Measurements from ENCODE around the gene SERPINE1.
"Not testable (repeated sequence)": the region's sequence is repeated elsewhere in the genome, so short reads cannot be mapped to it uniquely, and the experiment has no call there.

SERPINE1 gene

GRCh38 chr7:101104799-101105198 is 22.1 kb upstream of the SERPINE1 start:
- Histone ChIP-seq H3K4me3 (ENCODE audit: low read depth in 1 of 2, low read length in 2 of 2) (no peak overlapping the region), H3K36me3 (ENCODE audit: insufficient read depth, low read length) (no peaks in the 10 kb centered on the region), H3K27me3 (ENCODE audit: control insufficient read depth in 1 of 2, insufficient read depth in 2 of 2, low read length in 2 of 2) (no peaks in the 10 kb centered on the region), H3K9me3 (ENCODE audit: low read length) (no peaks in the 10 kb centered on the region), H3K9ac (ENCODE audit: low read length) (no peak overlapping the region), H3K4me1 (ENCODE audit: insufficient read depth, low read length) (peaks cover 8% of the 10 kb centered on the region), H3K27ac (ENCODE audit: low read depth, low read length) (no peak overlapping the region)

- H3K9ac ChIP-seq (ENCODE audit: low read length); H3K27me3 ChIP-seq (ENCODE audit: control insufficient read depth in 1 of 2, insufficient read depth in 2 of 2, low read length in 2 of 2); H3K4me1 ChIP-seq (ENCODE audit: insufficient read depth, low read length); H3K27ac ChIP-seq (ENCODE audit: low read depth, low read length); H3K9me3 ChIP-seq (ENCODE audit: low read length); H3K36me3 ChIP-seq (ENCODE audit: insufficient read depth, low read length); H3K4me3 ChIP-seq (ENCODE audit: low read depth in 1 of 2, low read length in 2 of 2): not testable (repeated sequence)
Measured at GRCh38 chr7:101105248-101105647, 21.7 kb upstream of the SERPINE1 start.

GRCh38 chr7:101106386-101106785 is 20.5 kb upstream of the SERPINE1 start:
- Histone ChIP-seq H3K9me3 (ENCODE audit: low read length) (no peaks in the 10 kb centered on the region), H3K36me3 (ENCODE audit: insufficient read depth, low read length) (no peaks in the 10 kb centered on the region), H3K9ac (ENCODE audit: low read length) (no peak overlapping the region), H3K27me3 (ENCODE audit: control insufficient read depth in 1 of 2, insufficient read depth in 2 of 2, low read length in 2 of 2) (no peaks in the 10 kb centered on the region), H3K27ac (ENCODE audit: low read depth, low read length) (no peak overlapping the region), H3K4me1 (ENCODE audit: insufficient read depth, low read length) (no peaks in the 10 kb centered on the region), H3K4me3 (ENCODE audit: low read depth in 1 of 2, low read length in 2 of 2) (no peak overlapping the region)

GRCh38 chr7:101108330-101108857 is 18.5 kb upstream of the SERPINE1 start:
- H3K27ac ChIP-seq (ENCODE audit: low read depth, low read length) = no peak overlapping the region

GRCh38 chr7:101108961-101109360 is 17.9 kb upstream of the SERPINE1 start:
- H3K27ac ChIP-seq (ENCODE audit: low read depth, low read length) = no peak overlapping the region
- no peak overlapping the region for H3K4me3 ChIP-seq (ENCODE audit: low read depth in 1 of 2, low read length in 2 of 2)
- no peak overlapping the region for H3K9ac ChIP-seq (ENCODE audit: low read length)
- H3K36me3 ChIP-seq (ENCODE audit: insufficient read depth, low read length) = no peaks in the 10 kb centered on the region
- no peaks in the 10 kb centered on the region for H3K9me3 ChIP-seq (ENCODE audit: low read length)
- H3K4me1 ChIP-seq (ENCODE audit: insufficient read depth, low read length) = no peaks in the 10 kb centered on the region
- H3K27me3 ChIP-seq (ENCODE audit: control insufficient read depth in 1 of 2, insufficient read depth in 2 of 2, low read length in 2 of 2) = no peaks in the 10 kb centered on the region

More at GRCh38 chr7:101108330-101108857, 18.5 kb upstream of the SERPINE1 start:
- no peak overlapping the region for H3K9ac ChIP-seq (ENCODE audit: low read length)
- H3K9me3 ChIP-seq (ENCODE audit: low read length) = no peaks in the 10 kb centered on the region
- no peaks in the 10 kb centered on the region for H3K36me3 ChIP-seq (ENCODE audit: insufficient read depth, low read length)
- H3K27me3 ChIP-seq (ENCODE audit: control insufficient read depth in 1 of 2, insufficient read depth in 2 of 2, low read length in 2 of 2) = no peaks in the 10 kb centered on the region
- no peak overlapping the region for H3K4me3 ChIP-seq (ENCODE audit: low read depth in 1 of 2, low read length in 2 of 2)
- no peaks in the 10 kb centered on the region for H3K4me1 ChIP-seq (ENCODE audit: insufficient read depth, low read length)

- Histone ChIP-seq H3K36me3 (ENCODE audit: insufficient read depth, low read length) (no peaks in the 10 kb centered on the region), H3K4me1 (ENCODE audit: insufficient read depth, low read length) (no peaks in the 10 kb centered on the region), H3K4me3 (ENCODE audit: low read depth in 1 of 2, low read length in 2 of 2) (no peak overlapping the region), H3K9ac (ENCODE audit: low read length) (no peak overlapping the region), H3K27me3 (ENCODE audit: control insufficient read depth in 1 of 2, insufficient read depth in 2 of 2, low read length in 2 of 2) (no peaks in the 10 kb centered on the region), H3K9me3 (ENCODE audit: low read length) (no peaks in the 10 kb centered on the region), H3K27ac (ENCODE audit: low read depth, low read length) (no peak overlapping the region)
Measured at GRCh38 chr7:101109368-101109767, 17.5 kb upstream of the SERPINE1 start.

GRCh38 chr7:101111261-101111660 is 15.6 kb upstream of the SERPINE1 start:
- Histone ChIP-seq H3K27ac (ENCODE audit: low read depth, low read length) (no peak overlapping the region), H3K4me1 (ENCODE audit: insufficient read depth, low read length) (no peaks in the 10 kb centered on the region)

GRCh38 chr7:101112233-101112632 is 14.7 kb upstream of the SERPINE1 start:
- H3K27ac ChIP-seq (ENCODE audit: low read depth, low read length) = no peak overlapping the region
- no peak overlapping the region for H3K4me3 ChIP-seq (ENCODE audit: low read depth in 1 of 2, low read length in 2 of 2)
- H3K27me3 ChIP-seq (ENCODE audit: control insufficient read depth in 1 of 2, insufficient read depth in 2 of 2, low read length in 2 of 2) = no peaks in the 10 kb centered on the region
- H3K4me1 ChIP-seq (ENCODE audit: insufficient read depth, low read length) = no peaks in the 10 kb centered on the region
- no peaks in the 10 kb centered on the region for H3K36me3 ChIP-seq (ENCODE audit: insufficient read depth, low read length)
- H3K9ac ChIP-seq (ENCODE audit: low read length) = no peak overlapping the region
- no peaks in the 10 kb centered on the region for H3K9me3 ChIP-seq (ENCODE audit: low read length)

More at GRCh38 chr7:101111261-101111660, 15.6 kb upstream of the SERPINE1 start:
- H3K27me3 ChIP-seq (ENCODE audit: control insufficient read depth in 1 of 2, insufficient read depth in 2 of 2, low read length in 2 of 2) = no peaks in the 10 kb centered on the region
- H3K4me3 ChIP-seq (ENCODE audit: low read depth in 1 of 2, low read length in 2 of 2) = no peak overlapping the region
- H3K36me3 ChIP-seq (ENCODE audit: insufficient read depth, low read length) = no peaks in the 10 kb centered on the region
- H3K9me3 ChIP-seq (ENCODE audit: low read length) = no peaks in the 10 kb centered on the region
- H3K9ac ChIP-seq (ENCODE audit: low read length) = no peak overlapping the region

- H3K9ac ChIP-seq (ENCODE audit: low read length); H3K36me3 ChIP-seq (ENCODE audit: insufficient read depth, low read length); H3K4me3 ChIP-seq (ENCODE audit: low read depth in 1 of 2, low read length in 2 of 2); H3K27ac ChIP-seq (ENCODE audit: low read depth, low read length); H3K27me3 ChIP-seq (ENCODE audit: control insufficient read depth in 1 of 2, insufficient read depth in 2 of 2, low read length in 2 of 2); H3K4me1 ChIP-seq (ENCODE audit: insufficient read depth, low read length); H3K9me3 ChIP-seq (ENCODE audit: low read length): not testable (repeated sequence)
Measured at GRCh38 chr7:101113140-101113539, 13.8 kb upstream of the SERPINE1 start.

GRCh38 chr7:101113836-101114235 is 13.1 kb upstream of the SERPINE1 start:
- H3K36me3 ChIP-seq (ENCODE audit: insufficient read depth, low read length) = no peaks in the 10 kb centered on the region
- H3K9ac ChIP-seq (ENCODE audit: low read length) = no peak overlapping the region
- H3K4me1 ChIP-seq (ENCODE audit: insufficient read depth, low read length) = no peaks in the 10 kb centered on the region
- no peaks in the 10 kb centered on the region for H3K27me3 ChIP-seq (ENCODE audit: control insufficient read depth in 1 of 2, insufficient read depth in 2 of 2, low read length in 2 of 2)
- H3K27ac ChIP-seq (ENCODE audit: low read depth, low read length) = no peak overlapping the region
- no peaks in the 10 kb centered on the region for H3K9me3 ChIP-seq (ENCODE audit: low read length)
- H3K4me3 ChIP-seq (ENCODE audit: low read depth in 1 of 2, low read length in 2 of 2) = no peak overlapping the region

GRCh38 chr7:101114492-101114891 is 12.4 kb upstream of the SERPINE1 start:
- no peaks in the 10 kb centered on the region for H3K27me3 ChIP-seq (ENCODE audit: control insufficient read depth in 1 of 2, insufficient read depth in 2 of 2, low read length in 2 of 2)
- H3K4me1 ChIP-seq (ENCODE audit: insufficient read depth, low read length) = no peaks in the 10 kb centered on the region
- no peaks in the 10 kb centered on the region for H3K36me3 ChIP-seq (ENCODE audit: insufficient read depth, low read length)
- H3K9ac ChIP-seq (ENCODE audit: low read length) = no peak overlapping the region
- H3K4me3 ChIP-seq (ENCODE audit: low read depth in 1 of 2, low read length in 2 of 2) = no peak overlapping the region
- no peak overlapping the region for H3K27ac ChIP-seq (ENCODE audit: low read depth, low read length)
- H3K9me3 ChIP-seq (ENCODE audit: low read length) = no peaks in the 10 kb centered on the region

- Histone ChIP-seq H3K9me3 (ENCODE audit: low read length) (no peaks in the 10 kb centered on the region), H3K27me3 (ENCODE audit: control insufficient read depth in 1 of 2, insufficient read depth in 2 of 2, low read length in 2 of 2) (no peaks in the 10 kb centered on the region), H3K36me3 (ENCODE audit: insufficient read depth, low read length) (no peaks in the 10 kb centered on the region), H3K4me3 (ENCODE audit: low read depth in 1 of 2, low read length in 2 of 2) (no peak overlapping the region), H3K27ac (ENCODE audit: low read depth, low read length) (no peak overlapping the region), H3K9ac (ENCODE audit: low read length) (no peak overlapping the region), H3K4me1 (ENCODE audit: insufficient read depth, low read length) (no peaks in the 10 kb centered on the region)
Measured at GRCh38 chr7:101115215-101115614, 11.7 kb upstream of the SERPINE1 start.

All from muscle layer of colon (tissue), 2 donors.